Coronary artery (tissue), 2 donors: ENCODE measurements around the gene SLC45A2.

Source experiments
- DNase-seq: peaks from one replicate; pipeline ENCODE4 v3.0.0-alpha.2; 2017; ENCODE audit warnings: low spot score
- H3K27ac ChIP-seq, 2 donors: fragments of 200-600 bp; sonication (generic); one replicate each; pipeline ENCODE4 v1.5.1; 2016 to 2019
- H3K4me3 ChIP-seq: fragments of 200-600 bp; sonication (generic); 2 replicates; pipeline ENCODE4 v1.5.1; 2016; ENCODE audit warnings: mild to moderate bottlenecking, moderate library complexity
- CTCF ChIP-seq: fragments of 200-600 bp; sonication (generic); IDR thresholded peaks from one replicate; pipeline ENCODE4 v1.5.1; 2019; ENCODE audit warnings: antibody characterized with exemption

SLC45A2 gene

DNA sequence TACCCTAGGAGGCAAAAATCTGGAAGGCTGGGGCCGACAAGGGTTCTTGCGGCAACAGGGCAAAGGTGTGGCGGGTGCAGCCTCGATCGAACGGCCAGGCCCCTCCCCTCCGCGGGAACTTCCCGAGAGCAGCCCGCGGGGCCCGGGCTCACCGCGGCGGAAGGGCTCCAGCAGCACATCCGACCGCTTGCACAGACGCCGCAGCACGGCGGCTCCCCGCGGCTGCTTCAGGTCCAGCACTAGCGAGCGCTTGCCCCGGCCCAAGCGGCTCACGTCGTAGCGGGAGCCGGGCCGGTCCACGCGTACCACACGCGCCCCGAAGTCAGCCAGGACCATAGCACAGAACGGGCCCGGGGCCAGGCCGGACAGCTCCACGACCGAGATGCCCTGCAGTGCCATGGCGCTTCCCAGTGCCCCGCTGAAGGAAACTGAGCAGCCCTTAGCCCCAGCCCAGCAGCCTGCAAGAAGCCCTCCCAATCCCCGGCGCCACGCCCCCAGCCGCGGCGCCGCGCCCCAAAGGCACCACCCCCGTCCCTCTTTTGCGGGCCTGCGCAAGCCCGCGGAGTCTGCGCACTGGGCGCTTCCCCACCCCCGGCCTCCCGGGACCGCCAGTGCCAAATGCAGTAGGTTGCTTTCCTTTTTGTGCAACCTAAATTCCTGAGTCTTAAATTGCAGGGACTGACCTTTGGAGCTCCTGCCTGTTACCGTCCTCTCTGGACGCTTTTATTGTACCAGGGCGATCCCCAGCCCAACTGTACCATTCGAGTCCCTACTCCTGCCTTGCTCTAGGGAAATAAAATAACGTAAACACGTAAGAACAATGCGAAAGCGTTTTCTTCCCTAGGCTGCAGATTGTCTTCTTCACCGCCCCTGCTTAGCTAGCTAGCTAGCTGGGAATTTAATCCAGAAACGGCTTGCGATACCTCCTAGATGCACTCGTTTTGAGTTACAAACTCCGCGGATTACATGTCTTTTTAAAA is 23.4 kb upstream of the SLC45A2 start, which contains the start of gene AMACR:
Gene AMACR (minus strand): TSS at position 430 of the 980 bp plus-strand sequence. CDS start 31 bp downstream, at position 399.
- Histone ChIP-seq H3K4me3 (peak within 1 kb of the TSS; percentile 85), H3K27ac (peak within 1 kb of the TSS; percentile 72 to 93)
- peak; percentile 96 for DNase-seq
- TF ChIP-seq CTCF = no peak

- no peak for DNase-seq
- no peak for TF ChIP-seq CTCF
- peak overlapping the region; percentile 85 for H3K4me3 ChIP-seq
- peak overlapping the region; percentile 72 to 93 for H3K27ac ChIP-seq
These were observed 22.7 kb upstream of the SLC45A2 start for GRCh38 chr5:34007201-34007620.

GRCh38 chr5:34005681-34006080 is 21.2 kb upstream of the SLC45A2 start:
- no peak for DNase-seq
- TF ChIP-seq CTCF = no peak
- H3K4me3 ChIP-seq = no peak overlapping the region
- H3K27ac ChIP-seq = no peak overlapping the region

- H3K4me3 ChIP-seq = no peak overlapping the region
- no peak for TF ChIP-seq CTCF
- DNase-seq = no peak
- H3K27ac ChIP-seq = no peak overlapping the region
These were observed 20.7 kb upstream of the SLC45A2 start for GRCh38 chr5:34005211-34005610.

DNA sequence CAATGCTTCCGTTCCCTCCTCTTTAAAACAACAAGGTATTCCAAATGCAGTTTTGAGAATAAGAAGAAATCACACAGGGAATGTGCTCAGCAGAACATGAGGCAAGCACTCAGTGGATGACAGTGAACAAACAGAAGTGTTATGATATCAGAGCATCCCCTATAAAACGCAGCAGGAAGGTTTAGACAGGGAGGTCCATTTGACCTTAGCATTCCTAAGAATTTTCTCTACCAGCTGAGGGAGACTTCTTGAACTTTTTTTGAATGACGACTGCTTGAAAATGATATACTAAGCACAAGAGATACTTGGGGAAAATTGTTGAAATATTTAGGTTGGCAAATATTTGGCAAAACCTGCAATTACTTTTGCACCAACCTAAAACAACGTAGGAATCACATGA is 19.4 kb upstream of the SLC45A2 start:
- Histone ChIP-seq H3K27ac (no peak overlapping the region), H3K4me3 (no peak overlapping the region)
- no peak for TF ChIP-seq CTCF

DNA sequence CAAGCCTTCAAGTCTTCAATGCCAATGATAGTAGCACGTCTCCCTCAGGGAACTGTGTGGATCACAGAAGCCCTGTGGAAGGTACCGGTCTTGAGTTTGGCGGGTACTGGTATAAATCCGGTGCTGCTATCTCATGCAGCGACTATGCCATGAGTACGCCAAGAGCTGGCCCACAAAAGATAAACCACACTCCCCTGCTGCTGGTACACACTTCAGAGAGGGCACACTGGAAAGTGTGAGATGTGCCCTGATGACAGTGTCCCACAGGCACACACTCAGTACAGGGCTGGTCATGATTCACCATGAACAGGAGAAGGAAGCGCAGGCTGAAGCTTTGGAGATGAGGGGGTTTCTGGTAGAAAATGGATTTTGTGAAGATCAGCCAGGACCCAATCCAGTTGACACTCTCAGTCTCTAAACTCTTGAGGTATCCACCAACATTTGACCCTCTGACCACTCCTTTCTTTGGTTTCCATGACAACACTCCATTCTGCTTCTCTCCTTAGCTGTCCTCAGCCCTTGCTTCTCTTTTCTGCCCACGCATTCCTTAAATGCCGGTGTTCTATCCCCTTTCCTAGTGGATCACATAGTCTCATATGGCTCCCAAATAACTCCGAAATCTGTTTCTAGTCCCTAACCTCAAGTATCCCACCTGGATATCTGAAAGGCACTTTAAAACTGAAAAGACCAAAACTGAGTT is 18.3 kb upstream of the SLC45A2 start:
- no peak for TF ChIP-seq CTCF
- Histone ChIP-seq H3K4me3 (no peak overlapping the region), H3K27ac (no peak overlapping the region)
- DNase-seq = no peak

More for the DNA sequence above, 19.4 kb upstream of the SLC45A2 start:
- DNase-seq = no peak
